Stimulated activated CD8-positive, alpha-beta memory T cell treated with anti-CD3 and anti-CD28 coated beads, Interleukin-2, amount 100 ng/mL, for 1 hour (primary cell): ENCODE data around the gene FRAS1.
"Not testable (repeated sequence)": the region's sequence is repeated elsewhere in the genome, so short reads cannot be mapped to it uniquely, and the experiment has no call there.

Experiments
- DNase-seq, 2 donors: peaks; one replicate each; pipeline ENCODE4 v3.0.0-alpha.2; 2020; ENCODE audit warnings: low read depth in 2 of 2

The FRAS1 gene

GRCh38 chr4:78323439-78323838 lies 266.3 kb downstream of the FRAS1 start:
- no peak for DNase-seq

GRCh38 chr4:78324625-78325024 lies 267.5 kb downstream of the FRAS1 start:
- no peak for DNase-seq

GRCh38 chr4:78325271-78326157 lies 268.4 kb downstream of the FRAS1 start:
- no peak for DNase-seq

GRCh38 chr4:78328591-78328990 lies 271.5 kb downstream of the FRAS1 start:
- DNase-seq: not testable (repeated sequence)

GRCh38 chr4:78331186-78331585 lies 274.1 kb downstream of the FRAS1 start:
- no peak for DNase-seq

GRCh38 chr4:78331965-78332364 lies 274.8 kb downstream of the FRAS1 start:
- no peak for DNase-seq

- DNase-seq: no peak
These were observed 275.9 kb downstream of the FRAS1 start for GRCh38 chr4:78332976-78333375.

GRCh38 chr4:78336093-78336943 lies 279.2 kb downstream of the FRAS1 start:
- DNase-seq: no peak

- no peak for DNase-seq
These were observed 280.3 kb downstream of the FRAS1 start for GRCh38 chr4:78337244-78338020.

GRCh38 chr4:78342125-78342524 lies 285.0 kb downstream of the FRAS1 start:
- DNase-seq: no peak

- DNase-seq: no peak
These were observed 286.6 kb downstream of the FRAS1 start for GRCh38 chr4:78343682-78344081.

- DNase-seq: no peak
These were observed 288.1 kb downstream of the FRAS1 start for GRCh38 chr4:78345237-78345636.

GRCh38 chr4:78346222-78346621 lies 289.1 kb downstream of the FRAS1 start:
- DNase-seq: no peak

- no peak for DNase-seq
These were observed 290.4 kb downstream of the FRAS1 start for GRCh38 chr4:78347527-78347926.

- no peak for DNase-seq
These were observed 296.8 kb downstream of the FRAS1 start for GRCh38 chr4:78353921-78354320.

GRCh38 chr4:78354782-78355181 lies 297.7 kb downstream of the FRAS1 start:
- no peak for DNase-seq

- no peak for DNase-seq
These were observed 298.2 kb downstream of the FRAS1 start for GRCh38 chr4:78355306-78355705.

GRCh38 chr4:78356251-78356786 lies 299.2 kb downstream of the FRAS1 start:
- DNase-seq: no peak

GRCh38 chr4:78357122-78357521 lies 300.0 kb downstream of the FRAS1 start:
- DNase-seq: no peak

GRCh38 chr4:78360466-78360865 lies 303.3 kb downstream of the FRAS1 start:
- no peak for DNase-seq

GRCh38 chr4:78361621-78362120 lies 304.5 kb downstream of the FRAS1 start:
- no peak for DNase-seq

- no peak for DNase-seq
These were observed 305.2 kb downstream of the FRAS1 start for GRCh38 chr4:78362310-78362709.
